SJCRH30 (cell line): ENCODE data around the gene KCNH8. TPM values are rescaled to one million over a fixed set of nuclear protein-coding genes. Genes with fewer than 3 reads are reported as not detected.
A peak's percentile ranks its signal among the peaks of the same experiment; 100 is the strongest.

Experiments used
- DNase-seq, 2 experiments: peaks; one replicate each; pipeline ENCODE4 v3.0.0-alpha.2; 2015 to 2020
- H3K27ac ChIP-seq: fragments of 250-450 bp; sonication (Bioruptor Pico); 2 replicates; pipeline ENCODE4 v1.5.1; 2020; ENCODE audit warnings: mild to moderate bottlenecking, moderate library complexity
- H3K27me3 ChIP-seq: fragments of 250-450 bp; sonication (Bioruptor Pico); 2 replicates; pipeline ENCODE4 v1.5.1; 2020; ENCODE audit warnings: mild to moderate bottlenecking, moderate library complexity
- H3K36me3 ChIP-seq: fragments of 250-450 bp; sonication (Bioruptor Pico); 2 replicates; pipeline ENCODE4 v1.5.1; 2020; ENCODE audit warnings: mild to moderate bottlenecking, moderate library complexity
- H3K4me1 ChIP-seq: fragments of 250-450 bp; sonication (Bioruptor Pico); 2 replicates; pipeline ENCODE4 v1.5.1; 2020; ENCODE audit warnings: mild to moderate bottlenecking, moderate library complexity
- H3K4me3 ChIP-seq: fragments of 250-450 bp; sonication (Bioruptor Pico); 2 replicates; pipeline ENCODE4 v1.5.1; 2020; ENCODE audit warnings: mild to moderate bottlenecking, moderate library complexity
- H3K9me3 ChIP-seq: fragments of 250-450 bp; sonication (Bioruptor Pico); replicated peaks from 2 replicates; pipeline ENCODE4 v1.5.1; 2020; ENCODE audit warnings: mild to moderate bottlenecking, moderate library complexity
- total RNA-seq: library from RNA; depleted of rRNA; stranded (reverse); fragments of >200 nt; shearing (Covaris generic); gene quantifications from 2 replicates; pipeline ENCODE4 v1.2.3, GENCODE V29; 2014

Gene KCNH8
- total RNA-seq, 1 experiment from 2014 or later = not detected

DNA sequence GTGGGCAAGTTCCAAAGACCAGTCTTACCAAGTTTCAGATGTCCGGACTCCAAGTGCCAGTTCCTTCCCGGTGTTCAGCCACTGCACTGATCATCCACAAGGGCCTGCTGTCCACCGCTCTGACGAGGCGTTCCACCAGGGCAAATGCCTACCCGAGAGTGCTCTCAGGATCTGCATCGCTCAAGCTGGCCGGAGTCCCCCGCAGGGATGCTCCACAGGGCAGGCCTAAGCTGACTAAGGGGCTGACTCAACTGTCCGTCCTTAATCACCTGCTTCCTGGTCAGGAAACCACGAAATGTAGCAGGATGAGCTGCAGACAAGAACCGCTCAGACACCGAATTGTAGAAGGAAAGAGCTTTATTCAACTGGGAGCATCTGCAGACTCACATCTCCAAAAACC, 341.6 kb downstream of the KCNH8 start:
- H3K9me3 ChIP-seq = no peaks in the 10 kb centered on the region
- no peaks in the 10 kb centered on the region for H3K27me3 ChIP-seq
- H3K36me3 ChIP-seq = no peaks in the 10 kb centered on the region
- DNase-seq = no peak
- H3K4me1 ChIP-seq = no peaks in the 10 kb centered on the region
- H3K27ac ChIP-seq = no peak overlapping the region
- no peak overlapping the region for H3K4me3 ChIP-seq

DNA sequence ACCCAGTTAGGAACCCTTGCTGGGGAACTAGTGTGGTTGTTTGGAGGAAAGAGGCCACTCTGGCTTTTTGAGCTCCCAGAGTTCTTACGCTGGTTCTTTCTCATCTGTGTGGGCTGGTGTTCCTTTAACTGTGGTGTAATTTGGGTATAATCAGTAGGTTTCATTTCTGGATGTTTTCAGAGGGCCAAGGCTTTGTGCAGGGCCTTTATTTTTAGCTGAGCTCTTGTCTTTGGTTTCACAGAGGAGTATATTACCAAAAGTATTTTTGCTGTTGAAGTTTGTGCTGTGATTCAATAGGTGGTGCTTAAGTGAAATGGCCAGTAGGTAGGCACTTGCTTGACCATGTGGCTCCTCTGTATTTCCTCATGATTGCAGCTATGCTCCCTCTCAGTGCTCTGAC, 357.9 kb downstream of the KCNH8 start:
- H3K27ac ChIP-seq = no peak overlapping the region
- no peaks in the 10 kb centered on the region for H3K36me3 ChIP-seq
- no peaks in the 10 kb centered on the region for H3K4me1 ChIP-seq
- no peak overlapping the region for H3K4me3 ChIP-seq
- no peaks in the 10 kb centered on the region for H3K27me3 ChIP-seq
- DNase-seq = no peak
- H3K9me3 ChIP-seq = no peaks in the 10 kb centered on the region

DNA sequence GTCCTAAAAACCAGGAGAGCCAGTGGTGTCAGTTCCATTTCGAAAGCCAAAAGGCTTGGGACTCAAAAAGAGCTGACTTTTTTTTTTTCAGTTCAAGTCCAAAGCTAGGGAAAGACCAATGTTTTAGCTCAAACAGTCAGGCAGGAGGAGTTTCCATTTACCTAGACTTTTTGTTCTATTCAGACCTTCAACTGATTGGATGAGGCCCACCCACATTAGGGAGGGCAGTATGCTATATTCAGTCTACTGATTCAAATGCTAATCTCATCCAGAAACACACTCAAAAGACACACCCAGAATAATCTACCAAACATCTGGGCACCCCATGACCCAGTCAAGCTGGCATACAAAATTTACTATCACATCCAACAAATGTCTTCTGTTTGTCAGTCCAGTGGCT, 374.0 kb downstream of the KCNH8 start:
- no peaks in the 10 kb centered on the region for H3K36me3 ChIP-seq
- H3K4me1 ChIP-seq = peaks cover 13% of the 10 kb centered on the region; the same call in 1 of the 2 replicates
- H3K4me3 ChIP-seq = no peak overlapping the region
- no peak for DNase-seq
- no peaks in the 10 kb centered on the region for H3K27me3 ChIP-seq
- H3K9me3 ChIP-seq = no peaks in the 10 kb centered on the region
- no peak overlapping the region for H3K27ac ChIP-seq

DNA sequence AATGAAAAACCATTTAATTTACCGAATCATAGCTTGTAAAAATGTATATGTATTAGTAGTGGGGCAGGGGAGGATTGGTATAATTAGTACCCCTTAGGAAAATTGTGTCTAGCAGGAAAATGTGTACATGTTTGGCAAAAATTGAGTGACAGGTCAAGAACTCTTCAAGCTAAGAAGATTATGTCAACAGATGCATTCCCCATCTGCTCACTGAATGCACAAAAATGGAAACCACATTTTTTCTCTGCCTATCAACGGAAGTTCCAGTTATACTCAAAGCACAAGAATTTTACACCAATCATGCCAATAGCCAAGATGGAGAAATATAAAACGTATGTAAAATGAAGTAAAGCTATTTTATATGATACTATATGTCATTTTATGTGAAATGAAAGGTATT, 377.8 kb downstream of the KCNH8 start:
- no peak for DNase-seq
- Histone ChIP-seq H3K36me3 (no peaks in the 10 kb centered on the region), H3K4me3 (no peak overlapping the region), H3K27ac (no peak overlapping the region), H3K27me3 (no peaks in the 10 kb centered on the region), H3K9me3 (no peaks in the 10 kb centered on the region), H3K4me1 (peaks cover 13% of the 10 kb centered on the region; the same call in 1 of the 2 replicates)

DNA sequence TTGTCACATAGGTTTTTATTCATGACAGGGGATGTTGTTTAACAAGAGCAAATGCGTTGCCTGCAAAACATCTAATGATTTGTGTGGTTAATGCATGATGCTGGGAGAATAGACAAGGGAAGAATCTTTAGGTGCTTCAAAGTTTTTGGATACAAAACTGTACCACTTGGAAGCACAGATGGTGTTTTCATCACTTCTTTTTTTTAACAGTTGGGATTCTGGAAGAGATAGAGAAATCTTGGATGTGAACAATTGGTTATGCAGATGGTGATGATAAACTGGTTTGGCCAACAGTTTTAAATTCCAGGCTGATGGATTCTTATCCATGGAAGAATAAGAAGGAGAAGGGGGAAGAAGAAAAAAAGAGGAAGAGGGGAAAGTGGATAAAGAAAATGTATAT, 379.4 kb downstream of the KCNH8 start:
- Histone ChIP-seq H3K4me1 (peaks cover 13% of the 10 kb centered on the region; the same call in 1 of the 2 replicates), H3K27me3 (no peaks in the 10 kb centered on the region), H3K4me3 (no peak overlapping the region), H3K36me3 (no peaks in the 10 kb centered on the region), H3K27ac (no peak overlapping the region), H3K9me3 (no peaks in the 10 kb centered on the region)
- no peak for DNase-seq

DNA sequence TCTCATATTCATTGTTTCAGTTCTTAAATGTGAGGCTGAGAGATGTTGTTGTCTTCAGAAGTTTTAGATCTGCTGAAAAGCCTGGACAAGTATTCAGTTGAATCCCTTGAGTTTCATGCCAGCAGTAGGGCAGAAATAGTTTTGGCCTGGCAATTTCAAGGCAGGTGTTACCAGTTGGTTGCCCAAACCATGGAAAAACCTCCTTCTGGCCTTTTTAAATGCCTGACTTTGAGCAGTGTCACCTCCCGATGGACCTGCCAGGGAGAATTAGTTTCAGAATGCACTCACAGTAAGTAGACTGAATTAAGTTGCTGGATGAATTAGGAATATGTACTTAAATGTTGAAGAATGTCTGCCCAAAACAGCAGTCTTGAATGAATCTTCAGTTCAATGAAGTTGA, 383.1 kb downstream of the KCNH8 start:
- no peak overlapping the region for H3K4me3 ChIP-seq
- H3K4me1 ChIP-seq = no peaks in the 10 kb centered on the region
- no peaks in the 10 kb centered on the region for H3K36me3 ChIP-seq
- DNase-seq = no peak
- H3K27me3 ChIP-seq = no peaks in the 10 kb centered on the region
- H3K27ac ChIP-seq = no peak overlapping the region
- no peaks in the 10 kb centered on the region for H3K9me3 ChIP-seq

DNA sequence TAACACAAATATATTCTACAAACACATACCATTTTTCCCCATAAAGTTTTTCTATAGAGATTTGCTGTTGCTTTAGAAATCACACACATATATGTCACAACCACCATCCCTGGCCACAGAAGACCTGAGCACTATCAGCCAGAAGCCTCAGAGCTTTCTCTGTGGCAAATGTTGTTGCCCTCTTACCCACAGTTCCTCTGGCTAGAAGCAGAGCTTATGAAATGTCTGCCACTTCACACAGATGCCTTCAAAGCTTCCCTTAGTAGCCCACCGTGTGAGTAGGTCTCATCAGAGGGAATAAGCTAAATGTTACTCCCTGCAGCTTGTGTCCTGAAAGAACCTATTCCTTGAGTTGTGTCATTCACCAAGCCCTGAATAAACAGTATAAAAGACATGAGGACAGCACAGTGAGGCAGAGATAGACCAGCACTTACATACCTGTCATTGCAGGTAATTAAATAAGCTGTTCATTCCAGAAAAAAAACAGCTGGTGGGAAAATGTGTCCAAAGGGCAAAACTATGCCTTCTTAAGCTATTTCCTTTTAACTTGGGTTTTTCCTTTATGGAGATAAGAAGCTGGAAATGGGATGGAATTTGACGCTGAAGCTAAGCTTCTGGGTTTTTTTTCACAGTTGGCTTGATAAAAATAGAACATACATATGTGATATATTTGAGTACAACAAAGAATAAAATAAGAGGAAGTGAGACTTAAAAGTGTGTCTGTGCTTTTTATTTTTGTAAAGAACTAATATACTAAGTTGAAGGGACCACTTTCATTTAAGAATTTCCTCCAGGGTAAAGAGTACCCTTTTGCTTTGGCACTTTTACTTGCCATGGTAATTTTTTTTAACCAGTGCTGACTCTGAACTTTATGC, 391.4 kb downstream of the KCNH8 start:
- DNase-seq = no peak
- Histone ChIP-seq H3K27ac (no peak overlapping the region), H3K4me1 (no peaks in the 10 kb centered on the region), H3K9me3 (no peaks in the 10 kb centered on the region), H3K27me3 (no peaks in the 10 kb centered on the region), H3K36me3 (no peaks in the 10 kb centered on the region), H3K4me3 (no peak overlapping the region)

DNA sequence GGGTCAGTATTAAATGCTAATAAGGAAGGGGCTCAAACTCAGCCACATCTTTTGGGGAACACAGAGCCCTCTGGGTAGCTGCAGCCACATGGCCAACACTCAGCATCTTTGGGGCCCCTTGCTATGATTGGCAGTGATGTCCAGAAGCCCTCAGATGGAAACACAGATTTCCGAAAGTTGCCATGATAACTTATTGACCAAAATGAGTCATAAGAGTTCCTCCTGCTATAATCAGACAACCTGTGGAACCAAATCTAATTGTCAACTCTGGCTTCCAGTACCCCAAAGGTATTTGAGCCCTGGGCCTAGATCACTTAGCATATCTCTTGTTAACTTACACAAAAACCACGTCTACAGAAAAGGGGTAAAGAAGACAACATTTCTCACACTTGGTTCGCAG, 392.2 kb downstream of the KCNH8 start:
- no peaks in the 10 kb centered on the region for H3K9me3 ChIP-seq
- H3K4me1 ChIP-seq = no peaks in the 10 kb centered on the region
- no peak overlapping the region for H3K4me3 ChIP-seq
- H3K27me3 ChIP-seq = no peaks in the 10 kb centered on the region
- DNase-seq = no peak
- H3K36me3 ChIP-seq = no peaks in the 10 kb centered on the region
- H3K27ac ChIP-seq = no peak overlapping the region

DNA sequence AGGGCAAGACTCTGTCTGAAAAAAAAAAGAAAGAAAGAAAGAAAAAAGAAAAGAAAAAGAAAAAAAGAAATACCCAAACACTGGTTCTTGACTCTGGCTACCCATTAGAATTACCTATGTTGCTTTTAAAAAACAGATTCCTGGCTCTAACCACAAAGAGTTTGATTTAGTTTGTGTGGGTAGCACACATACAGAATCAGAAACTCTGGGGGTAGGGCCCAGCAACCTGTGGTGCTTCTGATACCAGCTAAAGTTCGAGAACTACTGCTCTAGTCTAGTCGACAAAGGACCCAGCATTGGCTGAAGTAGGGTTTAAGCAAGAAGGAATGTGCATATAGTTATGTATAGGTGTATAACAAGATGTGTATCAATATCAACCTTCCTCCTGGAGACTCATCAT, 393.0 kb downstream of the KCNH8 start:
- no peak overlapping the region for H3K27ac ChIP-seq
- DNase-seq = no peak
- no peaks in the 10 kb centered on the region for H3K27me3 ChIP-seq

DNA sequence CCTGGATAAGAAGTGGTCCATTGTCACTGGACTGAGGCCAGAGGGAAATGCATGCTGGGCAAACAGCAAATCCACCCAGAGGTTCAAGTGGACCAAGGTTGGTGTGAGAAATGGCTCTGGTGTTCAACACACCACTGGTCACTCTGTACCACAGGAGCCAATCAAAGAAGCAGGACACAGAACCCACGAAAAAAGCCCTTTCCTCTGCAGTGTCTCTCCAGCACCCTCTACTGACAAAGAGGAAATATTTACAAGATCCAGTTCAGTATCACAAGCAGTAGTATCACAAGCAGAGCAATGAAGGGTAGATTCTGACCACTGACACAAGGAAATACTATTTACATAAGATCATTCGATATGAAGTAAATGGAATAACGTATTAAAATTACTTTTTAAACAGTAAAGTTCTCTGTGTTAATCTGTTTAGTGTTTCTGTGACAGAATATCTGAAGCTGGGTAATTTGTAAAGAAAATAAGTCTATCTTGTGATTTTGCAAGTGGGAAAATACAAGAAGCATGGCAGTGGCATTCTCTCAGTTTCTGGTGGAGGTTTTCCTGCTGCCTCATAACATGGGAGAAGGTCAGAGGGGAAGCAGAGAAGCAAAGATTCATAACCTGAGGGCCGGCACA, 395.0 kb downstream of the KCNH8 start:
- no peaks in the 10 kb centered on the region for H3K27me3 ChIP-seq
- no peak overlapping the region for H3K27ac ChIP-seq
- peak; percentile 7 to 41 for DNase-seq
- no peaks in the 10 kb centered on the region for H3K36me3 ChIP-seq
- no peaks in the 10 kb centered on the region for H3K9me3 ChIP-seq
- no peak overlapping the region for H3K4me3 ChIP-seq
- H3K4me1 ChIP-seq = no peaks in the 10 kb centered on the region

More for the DNA sequence above, 393.0 kb downstream of the KCNH8 start:
- Histone ChIP-seq H3K36me3 (no peaks in the 10 kb centered on the region), H3K9me3 (no peaks in the 10 kb centered on the region), H3K4me1 (no peaks in the 10 kb centered on the region), H3K4me3 (no peak overlapping the region)

DNA sequence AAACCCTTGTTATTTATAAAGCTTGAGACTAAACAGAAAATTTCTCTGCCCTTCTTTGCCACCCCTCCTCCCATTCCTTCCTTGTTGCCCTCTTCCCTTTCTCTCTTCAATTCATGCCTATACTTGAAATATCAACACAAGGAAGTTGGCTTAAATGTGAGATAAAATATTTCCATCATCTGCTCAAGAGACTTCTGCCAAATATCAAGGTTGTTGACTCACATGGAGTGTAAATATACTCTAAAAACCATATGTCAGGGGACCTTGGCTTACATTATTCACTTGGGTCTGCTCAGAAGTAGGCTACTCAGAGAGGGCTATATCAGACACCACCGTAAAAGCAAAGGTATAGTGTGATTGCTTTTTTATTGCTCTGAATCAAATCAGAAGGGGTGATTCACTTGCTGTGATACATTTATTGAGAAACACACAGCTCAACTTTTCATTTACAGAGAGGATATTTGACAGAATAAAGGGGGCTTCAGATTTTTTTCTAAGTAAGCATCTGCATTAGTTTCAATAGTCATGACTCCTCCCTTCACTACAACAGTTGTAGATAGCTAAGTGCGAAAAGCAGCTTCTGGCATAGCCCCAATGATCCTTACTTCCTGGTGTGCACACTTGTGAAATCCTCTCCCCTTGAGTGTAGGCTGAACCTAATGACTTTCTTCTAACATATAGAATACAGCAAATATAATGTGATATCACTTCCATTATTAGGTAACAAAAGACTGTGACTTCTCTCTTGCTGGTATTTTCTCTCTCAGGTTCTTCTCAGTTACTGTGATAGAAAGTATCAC, 399.6 kb downstream of the KCNH8 start:
- Histone ChIP-seq H3K9me3 (no peaks in the 10 kb centered on the region), H3K4me1 (no peaks in the 10 kb centered on the region), H3K4me3 (no peak overlapping the region), H3K27ac (no peak overlapping the region), H3K36me3 (no peaks in the 10 kb centered on the region), H3K27me3 (no peaks in the 10 kb centered on the region)
- no peak for DNase-seq

DNA sequence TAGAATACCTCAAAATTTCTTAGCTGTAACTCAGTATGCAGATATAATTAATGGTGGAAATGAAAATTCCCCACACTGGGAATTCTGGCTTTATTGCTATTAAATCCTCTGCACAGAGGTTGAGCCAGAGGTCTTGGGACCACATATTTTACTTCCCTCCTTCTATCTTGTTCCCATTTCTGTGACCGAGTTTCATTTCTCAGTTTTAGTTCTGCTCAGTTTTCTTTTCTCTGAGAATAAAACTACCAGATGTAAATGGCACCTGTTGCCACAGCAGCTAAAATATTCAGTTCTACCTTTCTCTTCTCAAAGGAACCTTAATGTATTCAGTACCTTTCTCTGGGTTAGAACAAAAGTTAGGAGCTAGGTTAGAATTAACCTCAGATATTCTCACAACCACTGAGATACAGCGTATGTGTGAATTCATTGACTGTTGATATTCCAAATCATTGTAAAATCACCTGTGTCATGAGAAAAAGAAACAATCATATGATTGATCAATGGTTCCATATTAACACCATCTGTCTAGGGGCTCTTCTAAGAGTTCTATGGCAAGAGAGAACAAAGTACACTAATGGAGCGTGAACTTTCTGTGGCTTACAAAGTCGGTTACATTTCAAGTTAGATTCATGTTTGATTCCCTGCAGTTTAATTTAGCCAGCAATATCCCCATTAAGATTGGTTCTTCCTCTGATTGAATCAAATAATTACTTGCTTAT, 411.6 kb downstream of the KCNH8 start:
- Histone ChIP-seq H3K27ac (no peak overlapping the region), H3K27me3 (no peaks in the 10 kb centered on the region), H3K4me3 (no peak overlapping the region), H3K4me1 (no peaks in the 10 kb centered on the region), H3K9me3 (no peaks in the 10 kb centered on the region), H3K36me3 (no peaks in the 10 kb centered on the region)
- DNase-seq = no peak

DNA sequence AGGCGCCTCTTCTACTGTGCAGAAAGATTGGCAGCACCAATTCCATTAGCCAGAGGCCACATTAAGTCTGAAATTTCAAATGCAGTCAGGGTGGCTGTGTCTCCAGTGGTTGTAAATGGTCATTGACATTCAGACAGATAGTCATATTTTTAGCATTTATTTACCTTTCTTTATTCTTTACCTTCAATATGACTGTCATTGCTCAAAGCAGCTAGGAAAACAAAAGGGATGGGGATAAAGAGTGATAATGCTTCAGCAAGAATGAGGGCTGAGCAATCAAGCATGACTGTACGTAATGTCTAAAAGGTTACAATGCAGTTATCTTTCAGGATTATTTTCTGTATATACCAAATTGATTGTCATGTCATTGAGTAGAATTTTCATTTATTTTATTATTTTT, 425.3 kb downstream of the KCNH8 start:
- Histone ChIP-seq H3K9me3 (no peaks in the 10 kb centered on the region), H3K27ac (no peak overlapping the region), H3K27me3 (no peaks in the 10 kb centered on the region), H3K36me3 (no peaks in the 10 kb centered on the region), H3K4me3 (no peak overlapping the region), H3K4me1 (no peaks in the 10 kb centered on the region)
- no peak for DNase-seq

DNA sequence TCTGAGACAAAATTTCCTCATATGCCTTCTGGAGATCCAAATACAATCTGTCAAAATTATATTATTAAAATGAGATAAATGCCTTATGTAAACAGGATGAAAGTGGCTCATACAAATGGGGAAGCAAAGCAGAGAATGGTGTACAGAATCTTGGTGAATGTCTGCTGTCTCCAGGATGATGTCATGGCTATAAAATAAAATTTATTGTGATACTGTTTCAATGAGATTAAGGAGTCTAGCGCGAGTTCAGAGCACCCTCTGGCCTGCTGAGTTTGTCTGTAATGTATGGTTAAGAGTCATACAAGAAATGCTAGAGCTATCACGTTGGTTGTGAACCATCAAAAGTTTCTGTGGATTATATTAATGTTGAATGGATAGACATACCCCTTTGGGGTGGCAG, 426.0 kb downstream of the KCNH8 start:
- H3K9me3 ChIP-seq = no peaks in the 10 kb centered on the region
- H3K27me3 ChIP-seq = no peaks in the 10 kb centered on the region
- H3K4me1 ChIP-seq = no peaks in the 10 kb centered on the region
- DNase-seq = no peak
- H3K36me3 ChIP-seq = no peaks in the 10 kb centered on the region
- H3K4me3 ChIP-seq = no peak overlapping the region
- H3K27ac ChIP-seq = no peak overlapping the region
